Uterus (tissue), 4 donors: Measurements from ENCODE around the gene TMEM250. TPM values are rescaled to one million over a fixed set of nuclear protein-coding genes. Genes with fewer than 3 reads are reported as not detected.

Experiments used
- DNase-seq, 2 donors: peaks; one replicate each; pipeline ENCODE4 v3.0.0-alpha.2; 2019 to 2020
- H3K27ac ChIP-seq, 2 donors: fragments of 200-600 bp; sonication (generic); 1 replicate in 1 of 2; 2 replicates in 1 of 2; pipeline ENCODE4 v1.5.1; 2016 to 2018
- H3K27me3 ChIP-seq, 2 donors: fragments of 200-600 bp; sonication (generic); one replicate each; pipeline ENCODE4 v1.5.1; 2018 to 2019; ENCODE audit warnings: control low read depth in 1 of 2
- H3K36me3 ChIP-seq, 2 donors: fragments of 200-600 bp; sonication (generic); one replicate each; pipeline ENCODE4 v1.5.1; 2019; ENCODE audit warnings: control low read depth in 1 of 2
- H3K4me1 ChIP-seq, 2 donors: fragments of 200-600 bp; sonication (generic); one replicate each; pipeline ENCODE4 v1.5.1; 2018 to 2019; ENCODE audit warnings: control low read depth in 1 of 2
- H3K4me3 ChIP-seq, 2 donors: fragments of 200-600 bp; sonication (generic); 1 replicate in 1 of 2; 2 replicates in 1 of 2; pipeline ENCODE4 v1.5.1; 2018 to 2019; ENCODE audit warnings: mild to moderate bottlenecking in 1 of 2
- H3K9me3 ChIP-seq, 2 donors: fragments of 200-600 bp; sonication (generic); one replicate each; pipeline ENCODE4 v1.5.1; 2019; ENCODE audit warnings: control low read depth in 1 of 2
- POLR2A ChIP-seq, 2 donors: fragments of 450-650 bp; IDR thresholded peaks; one replicate each; pipeline ENCODE4 v1.6.1; 2016; ENCODE audit warnings: antibody characterized with exemption in 2 of 2, mild to moderate bottlenecking in 1 of 2, moderate library complexity in 1 of 2
- intact Hi-C: fragments of 100-400 bp; cut with DNase I; formaldehyde crosslinking; loops from one replicate; pipeline ENCODE4 v1.15.1; 2023; ENCODE audit warnings: low total_unique reads
- total RNA-seq, 4 donors: library from RNA; depleted of rRNA in 3 of 4; stranded (reverse); fragments of >200 nt in 3 of 4; gene quantifications; one replicate each; pipeline versions ENCODE4 v1.1.0 to v1.2.4, GENCODE V29; 2014 to 2023
- TF ChIP-seq, protein P1 (sequence below), 4 experiments: fragments of 200-600 bp in 2 of 4; fragments of 450-650 bp in 2 of 4; sonication (generic) in 2 of 4; IDR thresholded peaks; one replicate each; pipeline ENCODE4 v1.5.1; 2016 to 2019; ENCODE audit warnings: antibody characterized with exemption in 4 of 4, mild to moderate bottlenecking in 2 of 4, moderate library complexity in 1 of 4
- donor health status: DM: yes; HTN: yes; CAD: no.

Gene TMEM250
- total RNA-seq, 4 donors from 2014 or later, result 14.7 to 42.0 (median 28.0) TPM

DNA sequence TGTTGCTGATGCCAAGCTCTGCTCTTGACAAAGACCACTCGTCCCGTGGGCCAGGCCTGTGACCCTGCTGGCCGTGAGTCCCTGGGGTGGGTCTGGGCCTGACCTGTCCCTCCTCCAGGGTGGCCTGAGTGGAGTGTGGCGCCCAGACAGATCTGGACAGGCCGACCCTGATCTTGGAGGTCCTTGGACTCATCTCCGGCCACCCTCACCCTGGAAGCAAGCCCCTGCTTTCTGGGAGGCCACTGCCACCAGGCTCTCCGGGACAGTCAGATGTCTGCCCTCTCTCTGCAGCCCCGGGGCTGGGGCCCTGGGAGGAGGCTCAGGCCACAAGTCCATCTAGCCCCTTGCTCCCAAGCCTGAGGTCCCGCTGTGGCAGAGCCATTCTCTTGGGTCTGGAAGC is 31.2 kb upstream of the TMEM250 start:
- H3K27me3 ChIP-seq, result no peaks in the 10 kb centered on the region
- H3K4me1 ChIP-seq, result no peaks in the 10 kb centered on the region
- no peak overlapping the region for H3K4me3 ChIP-seq
- H3K9me3 ChIP-seq, result no peaks in the 10 kb centered on the region
- H3K36me3 ChIP-seq, result no peaks in the 10 kb centered on the region
- no peak for DNase-seq
- TF ChIP-seq, protein P1, sequence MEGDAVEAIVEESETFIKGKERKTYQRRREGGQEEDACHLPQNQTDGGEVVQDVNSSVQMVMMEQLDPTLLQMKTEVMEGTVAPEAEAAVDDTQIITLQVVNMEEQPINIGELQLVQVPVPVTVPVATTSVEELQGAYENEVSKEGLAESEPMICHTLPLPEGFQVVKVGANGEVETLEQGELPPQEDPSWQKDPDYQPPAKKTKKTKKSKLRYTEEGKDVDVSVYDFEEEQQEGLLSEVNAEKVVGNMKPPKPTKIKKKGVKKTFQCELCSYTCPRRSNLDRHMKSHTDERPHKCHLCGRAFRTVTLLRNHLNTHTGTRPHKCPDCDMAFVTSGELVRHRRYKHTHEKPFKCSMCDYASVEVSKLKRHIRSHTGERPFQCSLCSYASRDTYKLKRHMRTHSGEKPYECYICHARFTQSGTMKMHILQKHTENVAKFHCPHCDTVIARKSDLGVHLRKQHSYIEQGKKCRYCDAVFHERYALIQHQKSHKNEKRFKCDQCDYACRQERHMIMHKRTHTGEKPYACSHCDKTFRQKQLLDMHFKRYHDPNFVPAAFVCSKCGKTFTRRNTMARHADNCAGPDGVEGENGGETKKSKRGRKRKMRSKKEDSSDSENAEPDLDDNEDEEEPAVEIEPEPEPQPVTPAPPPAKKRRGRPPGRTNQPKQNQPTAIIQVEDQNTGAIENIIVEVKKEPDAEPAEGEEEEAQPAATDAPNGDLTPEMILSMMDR (IDR thresholded peaks at IDR 0.05), result no peak
- TF ChIP-seq POLR2A (IDR thresholded peaks at IDR 0.05), result no peak
- intact Hi-C loops, result no loop called here
- H3K27ac ChIP-seq, result no peak overlapping the region

- no peak for DNase-seq
- Histone ChIP-seq H3K27me3 (no peaks in the 10 kb centered on the region), H3K4me3 (no peak overlapping the region), H3K4me1 (no peaks in the 10 kb centered on the region), H3K27ac (no peak overlapping the region), H3K9me3 (no peaks in the 10 kb centered on the region), H3K36me3 (no peaks in the 10 kb centered on the region)
- no peak for TF ChIP-seq POLR2A (IDR thresholded peaks at IDR 0.05)
- TF ChIP-seq, protein P1 (IDR thresholded peaks at IDR 0.05), result no peak
- intact Hi-C loops, result no loop called here
Measured at GRCh38 chr9:136149337-136149736, 30.7 kb upstream of the TMEM250 start.

- TF ChIP-seq, protein P1 (IDR thresholded peaks at IDR 0.05), result no peak
- no peak for TF ChIP-seq POLR2A (IDR thresholded peaks at IDR 0.05)
- Histone ChIP-seq H3K4me3 (no peak overlapping the region), H3K4me1 (no peaks in the 10 kb centered on the region), H3K9me3 (no peaks in the 10 kb centered on the region), H3K27ac (no peak overlapping the region), H3K27me3 (no peaks in the 10 kb centered on the region), H3K36me3 (no peaks in the 10 kb centered on the region)
- intact Hi-C loops, result no loop called here
- no peak for DNase-seq
Measured at GRCh38 chr9:136148766-136149165, 30.1 kb upstream of the TMEM250 start.

GRCh38 chr9:136147890-136148714 is 29.4 kb upstream of the TMEM250 start:
- Histone ChIP-seq H3K4me1 (no peaks in the 10 kb centered on the region), H3K27ac (no peak overlapping the region), H3K9me3 (no peaks in the 10 kb centered on the region), H3K4me3 (no peak overlapping the region), H3K27me3 (no peaks in the 10 kb centered on the region), H3K36me3 (no peaks in the 10 kb centered on the region)
- TF ChIP-seq POLR2A (IDR thresholded peaks at IDR 0.05), result no peak
- TF ChIP-seq, protein P1 (IDR thresholded peaks at IDR 0.05), result no peak
- intact Hi-C loops, result no loop called here
- no peak for DNase-seq

GRCh38 chr9:136147038-136147889 is 28.6 kb upstream of the TMEM250 start:
- no peak overlapping the region for H3K27ac ChIP-seq
- no peak for TF ChIP-seq POLR2A (IDR thresholded peaks at IDR 0.05)
- TF ChIP-seq, protein P1 (IDR thresholded peaks at IDR 0.05), result no peak
- no peak for DNase-seq
- no peaks in the 10 kb centered on the region for H3K27me3 ChIP-seq
- intact Hi-C loops, result no loop called here
- no peaks in the 10 kb centered on the region for H3K36me3 ChIP-seq
- no peaks in the 10 kb centered on the region for H3K4me1 ChIP-seq
- no peak overlapping the region for H3K4me3 ChIP-seq
- no peaks in the 10 kb centered on the region for H3K9me3 ChIP-seq
